Measurements from ENCODE around the gene BATF3. TPM values are rescaled to one million over a fixed set of nuclear protein-coding genes. Genes with fewer than 3 reads are reported as not detected.

The BATF3 gene
- total RNA-seq, 4 donors from 2014 or later = 0.14 to 2.8 (median 0.64) TPM; not detected in 1

GRCh38 chr1:212686069-212686468 is 13.6 kb downstream of the BATF3 start:
- no peak for TF ChIP-seq CTCF (IDR thresholded peaks at IDR 0.05)
- no peak for TF ChIP-seq POLR2A (IDR thresholded peaks at IDR 0.05)
- in situ Hi-C loops (cut with MboI; ENCODE audit: low pct_ligation_motif_present in 1 of 4, low pct_unique_long_range_greater_than_20kb in 1 of 4, low sequenced_read_pairs in 3 of 4) (no loop called here), intact Hi-C loops (cut with DNase I; ENCODE audit: low total_unique reads) (no loop called here)
- Histone ChIP-seq H3K4me1 (no peaks in the 10 kb centered on the region), H3K27ac (no peak overlapping the region), H3K27me3 (peaks cover 51% of the 10 kb centered on the region), H3K4me3 (no peak overlapping the region), H3K36me3 (no peaks in the 10 kb centered on the region), H3K9me3 (no peaks in the 10 kb centered on the region)
- no peak for DNase-seq
- WGBS, 2 donors (ENCODE audit: low coverage in 1 of 2) = 67 to 72% methylated on average over 1 to 3 of the region's 3 CpGs

- intact Hi-C loops (cut with DNase I; ENCODE audit: low total_unique reads) = no loop called here
- 69% methylated on average over 2 of the region's 2 CpGs; no CpG with 5 or more reads in 1 of the 2 donors for WGBS, 2 donors (ENCODE audit: low coverage in 1 of 2)
- Histone ChIP-seq H3K4me1 (no peaks in the 10 kb centered on the region), H3K27ac (no peak overlapping the region), H3K27me3 (peaks cover 52% of the 10 kb centered on the region), H3K4me3 (no peak overlapping the region), H3K36me3 (no peaks in the 10 kb centered on the region), H3K9me3 (no peaks in the 10 kb centered on the region)
- in situ Hi-C loops (cut with MboI; ENCODE audit: low pct_ligation_motif_present in 1 of 4, low pct_unique_long_range_greater_than_20kb in 1 of 4, low sequenced_read_pairs in 3 of 4) = no loop called here
- DNase-seq = no peak
- no peak for TF ChIP-seq POLR2A (IDR thresholded peaks at IDR 0.05)
- TF ChIP-seq POLR2AphosphoS5 (IDR thresholded peaks at IDR 0.05) = no peak
- TF ChIP-seq EP300 (IDR thresholded peaks at IDR 0.05; ENCODE audit: low read depth) = no peak
- TF ChIP-seq CTCF (IDR thresholded peaks at IDR 0.05) = no peak
Observed at GRCh38 chr1:212685429-212685828, 14.2 kb downstream of the BATF3 start.

- TF ChIP-seq EP300 (IDR thresholded peaks at IDR 0.05; ENCODE audit: low read depth) (no peak), POLR2A (IDR thresholded peaks at IDR 0.05) (no peak), CTCF (IDR thresholded peaks at IDR 0.05) (no peak), POLR2AphosphoS5 (IDR thresholded peaks at IDR 0.05) (no peak)
- in situ Hi-C loops (cut with MboI; ENCODE audit: low pct_ligation_motif_present in 1 of 4, low pct_unique_long_range_greater_than_20kb in 1 of 4, low sequenced_read_pairs in 3 of 4) = no loop called here
Observed at GRCh38 chr1:212684521-212685090, 15.0 kb downstream of the BATF3 start.

GRCh38 chr1:212684076-212684475 is 15.6 kb downstream of the BATF3 start:
- Histone ChIP-seq H3K27me3 (peaks cover 45% of the 10 kb centered on the region), H3K4me3 (no peak overlapping the region), H3K27ac (no peak overlapping the region), H3K9me3 (no peaks in the 10 kb centered on the region), H3K4me1 (no peaks in the 10 kb centered on the region), H3K36me3 (no peaks in the 10 kb centered on the region)
- TF ChIP-seq POLR2AphosphoS5 (IDR thresholded peaks at IDR 0.05) = no peak
- in situ Hi-C loops (cut with MboI; ENCODE audit: low pct_ligation_motif_present in 1 of 4, low pct_unique_long_range_greater_than_20kb in 1 of 4, low sequenced_read_pairs in 3 of 4) = no loop called here
- intact Hi-C loops (cut with DNase I; ENCODE audit: low total_unique reads) = no loop called here
- DNase-seq = no peak
- 85% methylated on average over 6 of the region's 6 CpGs; no CpG with 5 or more reads in 1 of the 2 donors for WGBS, 2 donors (ENCODE audit: low coverage in 1 of 2)

More at GRCh38 chr1:212684521-212685090, 15.0 kb downstream of the BATF3 start:
- no peaks in the 10 kb centered on the region for H3K36me3 ChIP-seq
- H3K27ac ChIP-seq = no peak overlapping the region
- DNase-seq = no peak
- no peak overlapping the region for H3K4me3 ChIP-seq
- no peaks in the 10 kb centered on the region for H3K4me1 ChIP-seq
- WGBS, 2 donors (ENCODE audit: low coverage in 1 of 2) = 96 to 97% methylated on average over 6 to 11 of the region's 11 CpGs
- no peaks in the 10 kb centered on the region for H3K9me3 ChIP-seq
- H3K27me3 ChIP-seq = peaks cover 50% of the 10 kb centered on the region
- intact Hi-C loops (cut with DNase I; ENCODE audit: low total_unique reads) = no loop called here

GRCh38 chr1:212683357-212683722 is 16.3 kb downstream of the BATF3 start:
- intact Hi-C loops (cut with DNase I; ENCODE audit: low total_unique reads) = no loop called here
- WGBS, 2 donors (ENCODE audit: low coverage in 1 of 2) = 72% methylated on average over 7 of the region's 7 CpGs; no CpG with 5 or more reads in 1 of the 2 donors
- Histone ChIP-seq H3K27me3 (peaks cover 37% of the 10 kb centered on the region), H3K27ac (no peak overlapping the region), H3K4me1 (no peaks in the 10 kb centered on the region), H3K4me3 (no peak overlapping the region), H3K36me3 (no peaks in the 10 kb centered on the region), H3K9me3 (no peaks in the 10 kb centered on the region)
- in situ Hi-C loops (cut with MboI; ENCODE audit: low pct_ligation_motif_present in 1 of 4, low pct_unique_long_range_greater_than_20kb in 1 of 4, low sequenced_read_pairs in 3 of 4) = no loop called here
- DNase-seq = peak; percentile 38
- no peak for TF ChIP-seq EP300 (IDR thresholded peaks at IDR 0.05; ENCODE audit: low read depth)
